SH-SY5Y (cell line): ENCODE data around the gene TAAR1.

ENCODE experiments used
- GATA2 ChIP-seq: IDR thresholded peaks from 2 replicates; pipeline ENCODE4 v1.6.1; 2011; ENCODE audit warnings: mild to moderate bottlenecking, low read depth, low read length
- GATA3 ChIP-seq: IDR thresholded peaks from 2 replicates; pipeline ENCODE4 v1.6.1; 2011; ENCODE audit warnings: low read depth, mild to moderate bottlenecking, low read length, moderate library complexity

- no peak for TF ChIP-seq GATA3
- TF ChIP-seq GATA2, result no peak
Measured at GRCh38 chr6:132598473-132598872, 60.5 kb downstream of the TAAR1 start.
